Measurements from ENCODE around the gene FLCN.

FLCN gene

GRCh38 chr17:17164676-17165075 lies 72.3 kb downstream of the FLCN start:
- no peak for DNase-seq

- no peak for DNase-seq
Measured at GRCh38 chr17:17164156-17164555, 72.8 kb downstream of the FLCN start.

Data from activated effector memory CD4-positive, alpha-beta T cell treated with Interleukin-2 at 50 U/mL for 16 hours (primary cell).